SK-N-MC (cell line): ENCODE data around the gene SLC37A3.

Experiments
- EZH2 ChIP-seq: fragments of 200-600 bp; sonication (generic); IDR thresholded peaks from one replicate; pipeline ENCODE4 v1.6.1; 2017; ENCODE audit warnings: antibody characterized with exemption
- POLR2AphosphoS5 ChIP-seq: IDR thresholded peaks from 2 replicates; pipeline ENCODE4 v1.6.1; 2012; ENCODE audit warnings: mild to moderate bottlenecking, low read depth, low read length, borderline replicate concordance

DNA sequence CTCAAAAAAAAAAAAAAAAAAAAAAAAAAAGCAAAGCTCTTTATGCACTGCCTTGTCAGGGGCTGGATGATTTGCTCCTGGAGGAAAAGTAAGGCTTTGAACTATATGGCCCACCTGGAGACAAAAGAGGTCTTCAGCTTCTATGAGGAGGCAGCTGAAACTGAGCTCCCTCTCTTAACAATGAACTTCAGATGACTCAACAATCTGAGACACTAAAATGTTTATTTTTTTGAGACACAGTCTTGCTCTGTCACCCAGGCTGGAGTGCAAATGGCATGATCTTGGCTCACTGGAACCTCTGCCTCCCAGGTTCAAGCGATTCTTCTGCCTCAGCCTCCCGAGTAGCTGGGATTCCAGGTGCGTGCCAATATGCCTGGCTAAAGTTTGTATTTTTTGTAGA is 42.3 kb upstream of the SLC37A3 start:
- TF ChIP-seq EZH2 (no peak), POLR2AphosphoS5 (no peak)
